ENCODE data around the gene CARD11. TPM values are rescaled to one million over a fixed set of nuclear protein-coding genes. Genes with fewer than 3 reads are reported as not detected.

The CARD11 gene
- total RNA-seq, 1 donor from 2014 or later: 9.3 TPM

GRCh38 chr7:2953099-2953498 is 90.6 kb downstream of the CARD11 start:
- Mint-ChIP-seq H3K4me1 (no peaks in the 10 kb centered on the region), H3K36me3 (peaks cover 5% of the 10 kb centered on the region), H3K4me3 (no peak overlapping the region), H3K27me3 (ENCODE audit: low read depth) (no peaks in the 10 kb centered on the region), H3K27ac (no peak overlapping the region), H3K9me3 (peaks cover 35% of the 10 kb centered on the region)
- DNase-seq (ENCODE audit: low spot score in 2 of 2, unreplicated experiment in 2 of 2): no peak
- TF ChIP-seq, protein P1, sequence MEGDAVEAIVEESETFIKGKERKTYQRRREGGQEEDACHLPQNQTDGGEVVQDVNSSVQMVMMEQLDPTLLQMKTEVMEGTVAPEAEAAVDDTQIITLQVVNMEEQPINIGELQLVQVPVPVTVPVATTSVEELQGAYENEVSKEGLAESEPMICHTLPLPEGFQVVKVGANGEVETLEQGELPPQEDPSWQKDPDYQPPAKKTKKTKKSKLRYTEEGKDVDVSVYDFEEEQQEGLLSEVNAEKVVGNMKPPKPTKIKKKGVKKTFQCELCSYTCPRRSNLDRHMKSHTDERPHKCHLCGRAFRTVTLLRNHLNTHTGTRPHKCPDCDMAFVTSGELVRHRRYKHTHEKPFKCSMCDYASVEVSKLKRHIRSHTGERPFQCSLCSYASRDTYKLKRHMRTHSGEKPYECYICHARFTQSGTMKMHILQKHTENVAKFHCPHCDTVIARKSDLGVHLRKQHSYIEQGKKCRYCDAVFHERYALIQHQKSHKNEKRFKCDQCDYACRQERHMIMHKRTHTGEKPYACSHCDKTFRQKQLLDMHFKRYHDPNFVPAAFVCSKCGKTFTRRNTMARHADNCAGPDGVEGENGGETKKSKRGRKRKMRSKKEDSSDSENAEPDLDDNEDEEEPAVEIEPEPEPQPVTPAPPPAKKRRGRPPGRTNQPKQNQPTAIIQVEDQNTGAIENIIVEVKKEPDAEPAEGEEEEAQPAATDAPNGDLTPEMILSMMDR (IDR thresholded peaks at IDR 0.05; ENCODE audit: unreplicated experiment): no peak

DNA sequence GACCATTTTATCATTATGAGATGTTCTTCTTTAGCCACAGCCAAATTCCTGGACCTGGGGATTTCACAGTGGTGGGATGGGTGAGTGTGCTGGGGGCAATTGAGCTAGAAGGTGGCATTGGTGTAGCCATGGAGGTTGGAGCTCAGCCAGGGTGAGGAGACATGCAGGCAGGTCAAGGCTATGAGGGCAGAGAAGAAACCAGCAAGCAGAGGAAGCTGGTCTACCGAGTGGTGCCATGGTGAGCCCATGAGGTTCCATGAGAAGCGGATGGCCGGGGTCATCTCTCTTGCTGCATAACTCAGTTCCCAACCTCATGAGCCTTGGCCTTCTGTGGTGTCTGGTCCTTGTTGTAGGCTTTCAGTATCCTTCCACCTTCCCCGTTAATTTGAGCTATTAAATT is 91.4 kb downstream of the CARD11 start:
- Mint-ChIP-seq H3K4me3 (no peak overlapping the region), H3K4me1 (no peaks in the 10 kb centered on the region), H3K27me3 (ENCODE audit: low read depth) (no peaks in the 10 kb centered on the region), H3K9me3 (peaks cover 35% of the 10 kb centered on the region), H3K36me3 (peaks cover 5% of the 10 kb centered on the region), H3K27ac (no peak overlapping the region)
- TF ChIP-seq, protein P1 (IDR thresholded peaks at IDR 0.05; ENCODE audit: unreplicated experiment): no peak
- DNase-seq (ENCODE audit: low spot score in 2 of 2, unreplicated experiment in 2 of 2): no peak

GRCh38 chr7:2950578-2950977 is 93.1 kb downstream of the CARD11 start:
- peaks cover 35% of the 10 kb centered on the region for H3K9me3 Mint-ChIP-seq

DNA sequence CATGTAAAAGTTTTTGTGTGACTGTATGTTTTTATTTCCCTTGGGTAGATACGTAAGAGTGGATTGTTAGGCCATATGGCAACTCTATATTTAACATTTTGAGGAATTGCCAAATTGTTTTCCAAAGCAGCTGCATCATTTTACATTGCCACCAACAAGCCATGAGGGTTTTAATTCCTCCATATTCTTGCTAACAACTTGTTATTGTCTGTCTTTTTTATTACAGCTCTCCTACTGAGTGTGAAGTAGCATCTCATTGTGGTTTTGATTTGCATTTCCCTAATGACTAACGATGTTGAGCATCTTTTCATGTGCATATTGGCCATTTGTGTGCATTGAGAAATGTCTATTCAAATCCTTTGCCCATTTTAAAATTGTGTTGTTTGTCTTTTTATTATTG is 94.9 kb downstream of the CARD11 start:
- peaks cover 35% of the 10 kb centered on the region for H3K9me3 Mint-ChIP-seq
- peaks cover 9% of the 10 kb centered on the region for H3K36me3 Mint-ChIP-seq
- no peak for DNase-seq (ENCODE audit: low spot score in 2 of 2, unreplicated experiment in 2 of 2)
- no peaks in the 10 kb centered on the region for H3K27me3 Mint-ChIP-seq (ENCODE audit: low read depth)
- no peaks in the 10 kb centered on the region for H3K4me1 Mint-ChIP-seq
- H3K4me3 Mint-ChIP-seq: no peak overlapping the region
- no peak overlapping the region for H3K27ac Mint-ChIP-seq
- TF ChIP-seq, protein P1 (IDR thresholded peaks at IDR 0.05; ENCODE audit: unreplicated experiment): no peak

More at GRCh38 chr7:2950578-2950977, 93.1 kb downstream of the CARD11 start:
- Mint-ChIP-seq H3K27me3 (ENCODE audit: low read depth) (no peaks in the 10 kb centered on the region), H3K4me3 (no peak overlapping the region), H3K36me3 (peaks cover 7% of the 10 kb centered on the region), H3K27ac (no peak overlapping the region), H3K4me1 (no peaks in the 10 kb centered on the region)
- no peak for DNase-seq (ENCODE audit: low spot score in 2 of 2, unreplicated experiment in 2 of 2)
- TF ChIP-seq, protein P1 (IDR thresholded peaks at IDR 0.05; ENCODE audit: unreplicated experiment): no peak

GRCh38 chr7:2947058-2947780 is 96.4 kb downstream of the CARD11 start:
- H3K4me3 Mint-ChIP-seq: no peak overlapping the region
- no peaks in the 10 kb centered on the region for H3K27me3 Mint-ChIP-seq (ENCODE audit: low read depth)
- H3K36me3 Mint-ChIP-seq: peaks cover 9% of the 10 kb centered on the region
- peaks cover 34% of the 10 kb centered on the region for H3K9me3 Mint-ChIP-seq
- no peak overlapping the region for H3K27ac Mint-ChIP-seq
- TF ChIP-seq, protein P1 (IDR thresholded peaks at IDR 0.05; ENCODE audit: unreplicated experiment): no peak
- no peak for DNase-seq (ENCODE audit: low spot score in 2 of 2, unreplicated experiment in 2 of 2)
- H3K4me1 Mint-ChIP-seq: no peaks in the 10 kb centered on the region
